ENCODE data around the gene ANKS3. TPM values are rescaled to one million over a fixed set of nuclear protein-coding genes. Genes with fewer than 3 reads are reported as not detected.

The ANKS3 gene
- total RNA-seq, 2 experiments from 2014 or later = 12.1 to 16.1 TPM

DNA sequence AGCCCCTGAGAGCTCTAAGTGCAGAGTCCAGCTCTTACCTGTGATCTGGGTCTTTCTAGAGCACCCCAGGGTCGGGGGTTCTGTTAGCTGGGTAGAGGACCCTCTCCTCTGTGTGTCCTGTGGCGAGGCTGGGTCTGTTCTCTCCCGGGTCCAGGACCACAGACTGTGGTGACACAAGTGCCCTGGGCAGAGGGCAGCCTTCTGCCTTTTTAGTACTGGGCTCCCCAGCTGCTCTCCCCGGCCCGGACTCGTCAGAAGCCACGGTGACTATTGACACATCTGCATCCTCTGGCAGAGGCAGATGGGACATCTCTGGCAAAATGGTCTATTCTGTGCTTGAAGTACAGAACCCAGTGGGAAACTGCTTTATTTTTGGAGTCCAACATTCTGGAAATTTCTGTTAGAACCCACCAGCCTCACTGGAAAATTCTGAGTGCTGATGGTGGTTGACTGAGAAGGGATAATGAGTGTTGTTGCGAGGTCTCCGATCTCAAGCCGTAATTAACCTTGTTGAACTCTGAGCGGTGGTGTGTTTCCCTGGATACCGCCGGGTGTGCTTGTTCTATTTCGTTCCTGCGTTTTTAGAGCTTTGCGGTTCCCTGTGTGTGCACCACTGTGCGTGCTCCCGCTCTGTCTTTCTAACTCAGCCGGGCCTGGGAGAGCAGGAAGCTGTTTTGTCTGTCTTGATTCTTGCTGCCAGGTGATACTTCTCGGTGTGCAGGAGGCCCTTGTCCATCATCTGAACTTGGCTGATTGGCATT lies 66.7 kb downstream of the ANKS3 start:
- Mint-ChIP-seq H3K4me3 (no peak overlapping the region), H3K36me3 (peaks cover 21% of the 10 kb centered on the region), H3K9me3 (no peaks in the 10 kb centered on the region), H3K4me1 (peaks cover 24% of the 10 kb centered on the region), H3K27ac (no peak overlapping the region), H3K27me3 (no peaks in the 10 kb centered on the region)
- DNase-seq = no peak

- Mint-ChIP-seq H3K9me3 (no peaks in the 10 kb centered on the region), H3K4me1 (peaks cover 26% of the 10 kb centered on the region), H3K27me3 (no peaks in the 10 kb centered on the region), H3K4me3 (no peak overlapping the region), H3K27ac (no peak overlapping the region), H3K36me3 (peaks cover 20% of the 10 kb centered on the region)
- no peak for DNase-seq
Measured at GRCh38 chr16:4666537-4667202, 67.4 kb downstream of the ANKS3 start.

DNA sequence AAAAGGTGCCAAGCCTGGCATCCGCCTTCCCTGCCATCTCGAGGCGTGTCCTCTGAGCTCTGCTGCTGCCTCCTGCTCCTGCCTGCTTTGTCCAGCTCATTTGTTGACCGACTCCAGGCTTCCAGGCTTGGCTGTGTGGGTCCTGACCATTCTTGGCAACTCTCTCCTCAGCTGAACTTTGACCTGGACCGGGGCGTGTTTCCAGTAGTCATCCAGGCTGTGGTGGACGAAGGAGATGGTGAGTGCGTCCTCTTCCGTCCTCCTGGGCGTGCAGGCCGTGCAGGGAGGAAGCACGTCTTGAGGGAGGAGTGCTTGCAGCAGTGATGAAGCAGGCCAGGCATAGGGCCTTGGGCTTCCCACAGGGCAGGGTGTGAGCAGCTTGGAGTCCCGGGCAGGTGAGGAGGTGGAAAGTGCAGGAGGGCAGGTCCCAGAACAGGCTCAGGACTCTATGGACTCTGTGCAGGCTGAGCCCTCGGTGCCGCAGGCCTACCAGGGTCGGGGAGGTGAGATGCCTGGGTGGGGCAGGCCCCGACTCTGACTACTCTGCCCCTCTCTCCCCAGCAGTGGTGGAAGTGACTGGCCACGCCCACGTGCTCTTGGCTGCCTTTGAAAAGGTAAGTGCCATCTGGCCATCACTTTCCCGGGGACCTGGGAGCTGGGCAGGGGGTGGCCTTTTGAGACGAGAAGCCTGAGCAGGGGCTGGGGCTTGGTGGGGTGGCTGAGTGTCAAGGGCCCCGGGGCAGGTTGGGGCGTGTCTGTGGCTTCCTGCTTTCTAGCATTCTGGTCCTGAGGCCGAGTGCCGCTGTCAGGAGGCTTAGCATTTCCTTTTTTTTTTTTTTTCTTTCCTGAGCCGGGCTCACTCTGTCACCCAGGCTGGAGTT lies 69.3 kb downstream of the ANKS3 start:
- H3K9me3 Mint-ChIP-seq = no peaks in the 10 kb centered on the region
- peak; percentile 64 for DNase-seq
- H3K4me1 Mint-ChIP-seq = peaks cover 45% of the 10 kb centered on the region
- peak overlapping the region; percentile 67 for H3K4me3 Mint-ChIP-seq
- H3K27ac Mint-ChIP-seq = peak overlapping the region; percentile 88
- peaks cover 20% of the 10 kb centered on the region for H3K36me3 Mint-ChIP-seq
- H3K27me3 Mint-ChIP-seq = no peaks in the 10 kb centered on the region

DNA sequence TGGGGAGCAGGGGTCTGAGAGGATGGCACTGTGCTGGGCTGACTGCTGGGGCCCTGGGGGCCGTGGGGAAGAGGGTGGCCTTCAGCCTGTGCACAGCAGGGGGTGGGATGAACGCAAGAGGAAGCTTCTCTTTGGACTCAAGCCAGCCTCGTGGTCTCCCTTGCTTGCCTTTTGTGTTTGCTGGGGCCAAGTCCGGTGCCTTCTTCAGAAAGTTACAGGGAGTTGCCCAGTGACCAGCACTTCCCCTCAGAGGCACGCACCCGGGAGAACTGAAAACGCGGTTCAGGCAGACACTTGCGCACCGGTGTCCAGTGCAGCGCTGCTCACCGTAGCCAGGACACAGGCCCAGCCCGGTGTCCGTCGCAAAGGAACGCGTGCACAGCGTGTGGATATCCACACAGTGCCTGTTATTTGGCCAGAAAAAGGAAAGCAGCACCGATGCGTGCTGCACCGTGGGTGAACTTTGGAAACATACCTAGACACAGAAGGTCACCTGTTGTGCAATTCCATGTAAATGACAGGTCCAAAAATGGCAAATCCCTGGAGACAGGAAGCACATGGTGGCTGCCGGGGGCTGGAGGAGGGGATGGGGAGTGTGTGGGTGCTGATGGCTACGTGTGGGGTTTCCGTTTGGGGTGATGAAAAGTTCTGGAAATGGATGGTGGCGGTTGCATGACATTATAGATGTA lies 70.2 kb downstream of the ANKS3 start:
- no peaks in the 10 kb centered on the region for H3K27me3 Mint-ChIP-seq
- no peak for DNase-seq
- peaks cover 52% of the 10 kb centered on the region for H3K4me1 Mint-ChIP-seq
- H3K9me3 Mint-ChIP-seq = no peaks in the 10 kb centered on the region
- peak overlapping the region; percentile 67 for H3K4me3 Mint-ChIP-seq
- H3K27ac Mint-ChIP-seq = peak overlapping the region; percentile 88
- peaks cover 27% of the 10 kb centered on the region for H3K36me3 Mint-ChIP-seq

- Mint-ChIP-seq H3K9me3 (no peaks in the 10 kb centered on the region), H3K4me3 (peak overlapping the region; percentile 52), H3K27ac (peak overlapping the region; percentile 88), H3K36me3 (peaks cover 29% of the 10 kb centered on the region), H3K27me3 (no peaks in the 10 kb centered on the region), H3K4me1 (peaks cover 57% of the 10 kb centered on the region)
- DNase-seq = no peak
Measured at GRCh38 chr16:4663465-4663776, 70.7 kb downstream of the ANKS3 start.

DNA sequence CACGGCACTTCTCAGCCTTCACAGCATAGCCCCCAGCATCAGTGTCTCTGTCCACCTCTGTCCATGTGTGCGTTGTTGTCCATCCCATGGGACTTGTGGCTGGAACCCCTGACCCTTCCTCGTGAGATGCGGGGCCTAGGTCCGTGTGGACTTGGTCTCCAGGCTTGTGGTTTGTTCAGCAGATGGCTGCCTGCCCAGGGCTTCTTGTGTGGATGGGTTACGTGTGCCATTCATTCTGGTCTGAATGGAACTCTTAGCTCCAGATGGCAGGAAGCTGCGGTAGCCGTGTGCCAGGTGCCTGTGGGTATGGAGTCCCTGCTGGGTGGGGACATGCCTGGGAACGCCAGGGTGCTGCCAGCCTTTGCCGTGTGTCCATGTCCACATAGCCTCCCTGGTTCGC lies 72.4 kb downstream of the ANKS3 start:
- peaks cover 57% of the 10 kb centered on the region for H3K4me1 Mint-ChIP-seq
- H3K9me3 Mint-ChIP-seq = no peaks in the 10 kb centered on the region
- H3K27ac Mint-ChIP-seq = no peak overlapping the region
- no peaks in the 10 kb centered on the region for H3K27me3 Mint-ChIP-seq
- H3K4me3 Mint-ChIP-seq = no peak overlapping the region
- peaks cover 26% of the 10 kb centered on the region for H3K36me3 Mint-ChIP-seq
- DNase-seq = no peak

GRCh38 chr16:4660454-4661007 lies 73.5 kb downstream of the ANKS3 start:
- H3K27ac Mint-ChIP-seq = peak overlapping the region; percentile 86

DNA sequence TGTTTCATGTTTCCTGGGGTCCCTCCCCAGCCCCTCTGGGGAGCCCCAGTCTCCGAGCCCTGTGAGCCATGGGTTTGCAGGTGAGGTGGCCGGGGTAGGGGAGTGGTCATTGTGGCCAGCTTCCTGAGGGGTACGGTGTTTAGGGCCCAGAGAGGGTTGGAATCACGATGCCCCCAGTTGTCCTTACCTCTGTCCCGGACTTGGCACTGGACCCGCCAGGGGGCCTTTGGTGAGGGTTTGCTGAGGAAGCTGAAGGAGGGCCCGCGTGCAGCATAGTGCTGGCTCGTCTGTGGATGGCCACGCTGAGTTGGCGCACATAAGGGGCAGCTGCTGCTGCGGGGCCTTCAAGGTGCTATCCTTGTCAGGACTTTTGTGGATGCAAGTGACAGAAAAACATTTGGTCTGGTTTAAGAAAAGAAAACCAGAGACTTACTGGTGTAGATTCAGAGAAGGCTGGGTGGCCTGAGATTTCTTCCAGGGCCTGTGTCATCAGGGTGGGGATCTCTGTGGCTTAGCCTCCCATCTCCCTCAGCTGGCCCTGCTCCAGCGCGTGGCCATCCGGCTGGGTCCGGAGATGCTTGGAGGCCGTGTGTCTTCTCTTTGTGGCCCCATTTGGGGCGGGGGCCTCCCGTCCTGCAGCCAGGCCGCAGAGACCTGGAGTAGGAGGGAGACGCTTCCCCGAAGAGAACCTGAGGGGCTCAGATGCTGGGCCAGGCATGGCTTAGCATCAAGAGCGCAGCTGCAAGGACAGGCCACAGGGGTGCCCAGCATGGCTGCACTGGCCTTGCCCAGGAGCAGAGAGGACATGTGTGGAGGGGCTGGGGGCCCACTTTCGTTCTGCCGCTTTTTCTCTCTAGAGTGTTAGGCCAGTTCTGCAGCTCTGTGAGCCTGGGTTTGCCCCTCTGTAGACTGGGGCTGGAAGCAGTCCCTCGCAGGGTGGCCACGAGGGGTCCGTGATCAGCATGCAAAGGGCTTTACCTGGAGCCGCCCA lies 74.4 kb downstream of the ANKS3 start:
- H3K9me3 Mint-ChIP-seq = no peaks in the 10 kb centered on the region
- H3K4me3 Mint-ChIP-seq = no peak overlapping the region
- H3K27me3 Mint-ChIP-seq = no peaks in the 10 kb centered on the region
- H3K36me3 Mint-ChIP-seq = peaks cover 21% of the 10 kb centered on the region
- peaks cover 53% of the 10 kb centered on the region for H3K4me1 Mint-ChIP-seq
- no peak for DNase-seq
- H3K27ac Mint-ChIP-seq = peak overlapping the region; percentile 86

More at GRCh38 chr16:4660454-4661007, 73.5 kb downstream of the ANKS3 start:
- peak overlapping the region; percentile 34 for H3K4me3 Mint-ChIP-seq
- peaks cover 55% of the 10 kb centered on the region for H3K4me1 Mint-ChIP-seq
- no peaks in the 10 kb centered on the region for H3K9me3 Mint-ChIP-seq
- peak; percentile 87 for DNase-seq
- H3K27me3 Mint-ChIP-seq = no peaks in the 10 kb centered on the region
- peaks cover 22% of the 10 kb centered on the region for H3K36me3 Mint-ChIP-seq

- Mint-ChIP-seq H3K4me3 (no peak overlapping the region), H3K36me3 (peaks cover 9% of the 10 kb centered on the region), H3K27ac (no peak overlapping the region), H3K4me1 (peaks cover 32% of the 10 kb centered on the region), H3K9me3 (no peaks in the 10 kb centered on the region), H3K27me3 (no peaks in the 10 kb centered on the region)
- DNase-seq = no peak
Measured at GRCh38 chr16:4656695-4657686, 77.1 kb downstream of the ANKS3 start.

DNA sequence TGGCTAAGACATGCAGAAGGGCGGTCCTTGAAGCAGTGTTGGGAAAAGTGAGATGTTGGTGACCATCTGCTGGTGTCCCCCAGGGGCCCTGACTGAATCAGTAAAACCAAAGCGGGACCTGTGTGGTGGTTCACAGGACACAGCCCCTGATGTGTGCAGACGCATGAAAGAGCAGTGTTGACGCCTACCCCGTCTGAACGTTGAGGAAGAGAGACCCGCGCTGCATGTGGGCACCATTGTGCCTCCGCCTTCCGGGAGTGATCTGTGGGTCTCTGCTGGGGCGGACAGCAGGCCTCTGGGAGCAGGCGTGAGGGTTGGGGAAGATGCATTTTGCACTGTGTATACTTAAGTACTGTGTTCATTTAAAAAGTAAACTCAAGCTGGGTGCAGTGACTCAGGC lies 77.8 kb downstream of the ANKS3 start:
- no peak overlapping the region for H3K4me3 Mint-ChIP-seq
- DNase-seq = no peak
- H3K27ac Mint-ChIP-seq = no peak overlapping the region
- no peaks in the 10 kb centered on the region for H3K9me3 Mint-ChIP-seq
- peaks cover 11% of the 10 kb centered on the region for H3K36me3 Mint-ChIP-seq
- H3K27me3 Mint-ChIP-seq = no peaks in the 10 kb centered on the region
- H3K4me1 Mint-ChIP-seq = peaks cover 26% of the 10 kb centered on the region

- Mint-ChIP-seq H3K4me1 (peaks cover 22% of the 10 kb centered on the region), H3K4me3 (no peak overlapping the region), H3K9me3 (no peaks in the 10 kb centered on the region), H3K36me3 (peaks cover 12% of the 10 kb centered on the region), H3K27me3 (no peaks in the 10 kb centered on the region), H3K27ac (no peak overlapping the region)
- no peak for DNase-seq
Measured at GRCh38 chr16:4655801-4656200, 78.3 kb downstream of the ANKS3 start.

GRCh38 chr16:4654964-4655590 lies 79.0 kb downstream of the ANKS3 start:
- Mint-ChIP-seq H3K27me3 (no peaks in the 10 kb centered on the region), H3K27ac (no peak overlapping the region), H3K4me3 (no peak overlapping the region), H3K4me1 (peaks cover 18% of the 10 kb centered on the region), H3K36me3 (peaks cover 19% of the 10 kb centered on the region), H3K9me3 (no peaks in the 10 kb centered on the region)
- no peak for DNase-seq
